Measurements from ENCODE around the gene VPS13A. TPM values are rescaled to one million over a fixed set of nuclear protein-coding genes. Genes with fewer than 3 reads are reported as not detected.

The VPS13A gene
- total RNA-seq, 1 donor from 2014 or later = 29.3 TPM

DNA sequence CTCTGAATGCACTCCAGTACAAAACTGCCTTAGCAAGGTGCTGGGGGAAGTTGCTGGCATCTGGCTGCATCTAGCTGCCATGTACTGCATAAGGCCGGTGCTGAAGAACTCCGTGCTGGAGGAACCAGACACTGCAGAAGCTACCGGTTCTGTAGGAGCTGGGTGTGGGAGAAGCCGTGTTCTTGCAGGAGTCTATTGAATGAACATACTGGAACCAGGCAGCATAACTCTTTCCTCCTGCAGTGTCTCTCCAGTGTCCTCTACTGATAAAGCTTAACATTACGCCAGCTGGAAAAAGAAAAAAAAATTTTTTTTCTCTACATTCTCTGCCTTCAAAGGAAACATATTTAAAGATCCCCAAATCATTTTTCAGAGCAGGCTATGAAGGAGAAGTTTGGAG, 38.5 kb downstream of the VPS13A start:
- Mint-ChIP-seq H3K27ac (ENCODE audit: unreplicated experiment) (no peak overlapping the region), H3K27me3 (ENCODE audit: low read depth) (no peaks in the 10 kb centered on the region), H3K4me1 (no peaks in the 10 kb centered on the region), H3K4me3 (no peak overlapping the region), H3K9me3 (no peaks in the 10 kb centered on the region), H3K36me3 (ENCODE audit: low read depth) (peaks cover 4% of the 10 kb centered on the region)
- DNase-seq (ENCODE audit: low read depth, low spot score) = no peak
- TF ChIP-seq, protein P1, sequence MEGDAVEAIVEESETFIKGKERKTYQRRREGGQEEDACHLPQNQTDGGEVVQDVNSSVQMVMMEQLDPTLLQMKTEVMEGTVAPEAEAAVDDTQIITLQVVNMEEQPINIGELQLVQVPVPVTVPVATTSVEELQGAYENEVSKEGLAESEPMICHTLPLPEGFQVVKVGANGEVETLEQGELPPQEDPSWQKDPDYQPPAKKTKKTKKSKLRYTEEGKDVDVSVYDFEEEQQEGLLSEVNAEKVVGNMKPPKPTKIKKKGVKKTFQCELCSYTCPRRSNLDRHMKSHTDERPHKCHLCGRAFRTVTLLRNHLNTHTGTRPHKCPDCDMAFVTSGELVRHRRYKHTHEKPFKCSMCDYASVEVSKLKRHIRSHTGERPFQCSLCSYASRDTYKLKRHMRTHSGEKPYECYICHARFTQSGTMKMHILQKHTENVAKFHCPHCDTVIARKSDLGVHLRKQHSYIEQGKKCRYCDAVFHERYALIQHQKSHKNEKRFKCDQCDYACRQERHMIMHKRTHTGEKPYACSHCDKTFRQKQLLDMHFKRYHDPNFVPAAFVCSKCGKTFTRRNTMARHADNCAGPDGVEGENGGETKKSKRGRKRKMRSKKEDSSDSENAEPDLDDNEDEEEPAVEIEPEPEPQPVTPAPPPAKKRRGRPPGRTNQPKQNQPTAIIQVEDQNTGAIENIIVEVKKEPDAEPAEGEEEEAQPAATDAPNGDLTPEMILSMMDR (conservative IDR thresholded peaks at IDR 0.05) = no peak

DNA sequence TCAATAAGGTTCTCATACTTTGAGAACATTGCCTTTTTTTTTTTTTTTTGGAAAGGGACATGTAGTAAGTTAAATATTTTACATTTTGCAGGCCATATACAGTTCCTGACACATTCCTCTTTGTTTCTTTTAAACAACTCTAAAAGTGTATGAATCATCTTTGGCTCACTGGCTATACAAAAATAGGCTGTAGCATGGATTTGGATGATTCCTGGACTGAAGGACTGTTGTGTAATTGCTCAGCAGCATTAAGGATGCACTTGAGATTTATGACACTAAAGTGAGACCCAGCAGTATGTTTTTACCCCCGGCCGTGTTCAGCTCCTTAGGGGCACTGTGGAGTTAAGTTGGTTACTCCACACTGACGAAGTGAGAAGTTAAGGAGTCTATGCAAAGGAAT, 41.3 kb downstream of the VPS13A start:
- H3K36me3 Mint-ChIP-seq (ENCODE audit: low read depth) = peaks cover 8% of the 10 kb centered on the region
- TF ChIP-seq, protein P1 (conservative IDR thresholded peaks at IDR 0.05) = no peak
- no peaks in the 10 kb centered on the region for H3K9me3 Mint-ChIP-seq
- DNase-seq (ENCODE audit: low read depth, low spot score) = no peak
- H3K27ac Mint-ChIP-seq (ENCODE audit: unreplicated experiment) = no peak overlapping the region
- H3K4me3 Mint-ChIP-seq = no peak overlapping the region
- no peaks in the 10 kb centered on the region for H3K27me3 Mint-ChIP-seq (ENCODE audit: low read depth)
- no peaks in the 10 kb centered on the region for H3K4me1 Mint-ChIP-seq

GRCh38 chr9:77221431-77221830, 44.1 kb downstream of the VPS13A start:
- H3K27ac Mint-ChIP-seq (ENCODE audit: unreplicated experiment) = no peak overlapping the region
- no peak overlapping the region for H3K4me3 Mint-ChIP-seq
- TF ChIP-seq, protein P1 (conservative IDR thresholded peaks at IDR 0.05) = no peak
- no peaks in the 10 kb centered on the region for H3K4me1 Mint-ChIP-seq
- peaks cover 11% of the 10 kb centered on the region for H3K36me3 Mint-ChIP-seq (ENCODE audit: low read depth)
- no peaks in the 10 kb centered on the region for H3K27me3 Mint-ChIP-seq (ENCODE audit: low read depth)
- no peaks in the 10 kb centered on the region for H3K9me3 Mint-ChIP-seq
- DNase-seq (ENCODE audit: low read depth, low spot score) = no peak

DNA sequence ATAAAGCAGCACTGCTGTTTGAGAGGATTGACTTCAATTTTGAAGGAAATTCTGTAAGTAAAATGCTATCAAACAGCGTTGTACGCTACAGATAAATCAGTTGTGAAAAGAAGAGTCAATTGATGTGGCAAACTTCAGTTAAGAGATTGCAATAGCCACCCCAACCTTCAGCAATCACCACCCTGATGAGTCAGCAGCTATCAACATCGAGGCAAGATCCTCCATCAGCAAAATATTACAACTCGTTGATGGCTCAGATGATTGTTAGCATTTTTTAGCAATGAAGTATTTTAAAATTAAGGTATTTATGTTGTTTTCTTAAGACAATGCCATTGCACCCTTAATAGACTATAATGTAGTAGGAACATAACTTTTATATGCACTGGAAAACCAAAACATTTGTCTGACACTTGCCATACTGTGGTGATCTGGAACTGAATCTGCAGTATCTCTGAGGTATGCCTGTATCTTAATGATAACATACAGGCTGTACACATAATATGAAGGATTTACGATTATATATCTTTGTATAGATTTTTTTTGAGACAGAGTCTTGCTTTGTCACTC, 47.5 kb downstream of the VPS13A start:
- DNase-seq (ENCODE audit: low read depth, low spot score) = no peak
- no peak overlapping the region for H3K27ac Mint-ChIP-seq (ENCODE audit: unreplicated experiment)
- no peak overlapping the region for H3K4me3 Mint-ChIP-seq

GRCh38 chr9:77236693-77237092, 59.4 kb downstream of the VPS13A start:
- peaks cover 31% of the 10 kb centered on the region for H3K36me3 Mint-ChIP-seq (ENCODE audit: low read depth)
- H3K4me1 Mint-ChIP-seq = no peaks in the 10 kb centered on the region
- TF ChIP-seq, protein P1 (conservative IDR thresholded peaks at IDR 0.05) = no peak
- no peak for DNase-seq (ENCODE audit: low read depth, low spot score)
- H3K4me3 Mint-ChIP-seq = no peak overlapping the region
- H3K27me3 Mint-ChIP-seq (ENCODE audit: low read depth) = no peaks in the 10 kb centered on the region
- no peak overlapping the region for H3K27ac Mint-ChIP-seq (ENCODE audit: unreplicated experiment)
- H3K9me3 Mint-ChIP-seq = no peaks in the 10 kb centered on the region

More for the DNA sequence above, 47.5 kb downstream of the VPS13A start:
- TF ChIP-seq, protein P1 (conservative IDR thresholded peaks at IDR 0.05) = no peak
- no peaks in the 10 kb centered on the region for H3K4me1 Mint-ChIP-seq
- peaks cover 5% of the 10 kb centered on the region for H3K9me3 Mint-ChIP-seq
- peaks cover 19% of the 10 kb centered on the region for H3K36me3 Mint-ChIP-seq (ENCODE audit: low read depth)
- no peaks in the 10 kb centered on the region for H3K27me3 Mint-ChIP-seq (ENCODE audit: low read depth)
